ENCODE results near the gene DNAAF9.

DNA sequence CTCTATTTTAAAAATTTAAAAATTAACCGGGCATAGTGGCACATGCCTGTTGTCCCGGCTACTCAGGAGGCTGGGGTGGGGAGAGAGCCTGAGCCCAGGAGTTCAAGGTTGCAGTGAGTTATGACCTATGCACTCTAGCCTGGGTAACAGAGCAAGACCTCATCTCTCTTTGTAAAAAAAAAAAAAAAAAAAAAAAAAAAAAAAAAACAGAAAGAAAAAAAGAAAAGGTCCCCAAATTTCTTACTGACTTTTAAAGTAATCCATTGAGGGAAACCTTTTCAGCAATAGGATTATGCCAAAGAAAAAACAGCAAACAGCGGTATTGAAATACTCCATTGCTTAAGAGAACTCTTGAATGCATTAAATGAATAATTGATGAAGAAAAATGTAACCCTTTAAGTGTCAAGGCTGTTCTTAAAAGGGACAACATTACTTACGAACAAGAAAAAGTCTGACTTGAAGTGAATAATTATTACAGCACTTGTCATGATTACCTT lies 6.0 kb upstream of the DNAAF9 start:
- TF ChIP-seq, protein P1, sequence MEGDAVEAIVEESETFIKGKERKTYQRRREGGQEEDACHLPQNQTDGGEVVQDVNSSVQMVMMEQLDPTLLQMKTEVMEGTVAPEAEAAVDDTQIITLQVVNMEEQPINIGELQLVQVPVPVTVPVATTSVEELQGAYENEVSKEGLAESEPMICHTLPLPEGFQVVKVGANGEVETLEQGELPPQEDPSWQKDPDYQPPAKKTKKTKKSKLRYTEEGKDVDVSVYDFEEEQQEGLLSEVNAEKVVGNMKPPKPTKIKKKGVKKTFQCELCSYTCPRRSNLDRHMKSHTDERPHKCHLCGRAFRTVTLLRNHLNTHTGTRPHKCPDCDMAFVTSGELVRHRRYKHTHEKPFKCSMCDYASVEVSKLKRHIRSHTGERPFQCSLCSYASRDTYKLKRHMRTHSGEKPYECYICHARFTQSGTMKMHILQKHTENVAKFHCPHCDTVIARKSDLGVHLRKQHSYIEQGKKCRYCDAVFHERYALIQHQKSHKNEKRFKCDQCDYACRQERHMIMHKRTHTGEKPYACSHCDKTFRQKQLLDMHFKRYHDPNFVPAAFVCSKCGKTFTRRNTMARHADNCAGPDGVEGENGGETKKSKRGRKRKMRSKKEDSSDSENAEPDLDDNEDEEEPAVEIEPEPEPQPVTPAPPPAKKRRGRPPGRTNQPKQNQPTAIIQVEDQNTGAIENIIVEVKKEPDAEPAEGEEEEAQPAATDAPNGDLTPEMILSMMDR (IDR thresholded peaks at IDR 0.05), result no peak
- TF ChIP-seq POLR2A (IDR thresholded peaks at IDR 0.05; ENCODE audit: low read depth) (no peak), EP300 (IDR thresholded peaks at IDR 0.05) (no peak)

Measured in esophagus muscularis mucosa (tissue), 4 donors.